Transverse colon (tissue), 4 donors: ENCODE measurements around the gene TRIM27.
"Not testable (repeated sequence)": the region's sequence is repeated elsewhere in the genome, so short reads cannot be mapped to it uniquely, and the experiment has no call there.

ENCODE experiments used
- EP300 ChIP-seq: sonication (generic); formaldehyde crosslinking; IDR thresholded peaks from one replicate; pipeline ENCODE4 v1.6.1; 2017; ENCODE audit warnings: antibody characterized with exemption, low read depth
- POLR2AphosphoS5 ChIP-seq, 3 donors: sonication (generic); formaldehyde crosslinking; IDR thresholded peaks; one replicate each; pipeline ENCODE4 v1.6.1; 2016; ENCODE audit warnings: antibody characterized with exemption in 3 of 3
- TF ChIP-seq, protein P1 (sequence below), 5 experiments: fragments of 200-600 bp in 3 of 5; fragments of 450-650 bp in 2 of 5; sonication (generic) in 3 of 5; IDR thresholded peaks; 1 replicate in 2 of 5; 2 replicates in 3 of 5; pipeline ENCODE4 v1.5.1; 2016 to 2017; ENCODE audit warnings: antibody characterized with exemption in 5 of 5, inconsistent platforms in 3 of 5, mild to moderate bottlenecking in 2 of 5, moderate library complexity in 1 of 5

DNA sequence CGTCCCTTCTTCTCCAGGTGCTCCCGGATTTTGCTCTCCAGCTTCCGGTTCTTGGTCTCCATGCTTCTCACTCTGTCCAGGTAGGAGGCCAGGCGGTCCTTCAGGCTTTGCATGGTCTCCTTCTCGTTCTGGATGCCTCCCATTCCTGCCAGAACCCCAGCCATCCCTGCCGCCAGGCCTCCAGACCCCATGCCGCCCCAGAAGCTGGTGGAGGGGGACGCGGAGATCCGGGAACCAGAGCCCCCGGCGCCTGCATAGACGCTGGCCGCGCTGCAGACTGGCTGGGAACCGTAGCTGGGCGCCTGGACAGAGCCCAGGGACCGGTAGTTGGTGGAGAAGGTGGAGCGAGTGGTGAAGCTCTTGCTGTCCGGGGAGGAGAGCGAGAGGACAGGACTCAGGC is 46.3 kb upstream of the TRIM27 start:
- TF ChIP-seq, protein P1, sequence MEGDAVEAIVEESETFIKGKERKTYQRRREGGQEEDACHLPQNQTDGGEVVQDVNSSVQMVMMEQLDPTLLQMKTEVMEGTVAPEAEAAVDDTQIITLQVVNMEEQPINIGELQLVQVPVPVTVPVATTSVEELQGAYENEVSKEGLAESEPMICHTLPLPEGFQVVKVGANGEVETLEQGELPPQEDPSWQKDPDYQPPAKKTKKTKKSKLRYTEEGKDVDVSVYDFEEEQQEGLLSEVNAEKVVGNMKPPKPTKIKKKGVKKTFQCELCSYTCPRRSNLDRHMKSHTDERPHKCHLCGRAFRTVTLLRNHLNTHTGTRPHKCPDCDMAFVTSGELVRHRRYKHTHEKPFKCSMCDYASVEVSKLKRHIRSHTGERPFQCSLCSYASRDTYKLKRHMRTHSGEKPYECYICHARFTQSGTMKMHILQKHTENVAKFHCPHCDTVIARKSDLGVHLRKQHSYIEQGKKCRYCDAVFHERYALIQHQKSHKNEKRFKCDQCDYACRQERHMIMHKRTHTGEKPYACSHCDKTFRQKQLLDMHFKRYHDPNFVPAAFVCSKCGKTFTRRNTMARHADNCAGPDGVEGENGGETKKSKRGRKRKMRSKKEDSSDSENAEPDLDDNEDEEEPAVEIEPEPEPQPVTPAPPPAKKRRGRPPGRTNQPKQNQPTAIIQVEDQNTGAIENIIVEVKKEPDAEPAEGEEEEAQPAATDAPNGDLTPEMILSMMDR (IDR thresholded peaks at IDR 0.05): not testable (repeated sequence)
- not testable (repeated sequence) for TF ChIP-seq EP300; POLR2AphosphoS5 (IDR thresholded peaks at IDR 0.05)
